ENCODE results near the gene MAEA.

The MAEA gene

DNA sequence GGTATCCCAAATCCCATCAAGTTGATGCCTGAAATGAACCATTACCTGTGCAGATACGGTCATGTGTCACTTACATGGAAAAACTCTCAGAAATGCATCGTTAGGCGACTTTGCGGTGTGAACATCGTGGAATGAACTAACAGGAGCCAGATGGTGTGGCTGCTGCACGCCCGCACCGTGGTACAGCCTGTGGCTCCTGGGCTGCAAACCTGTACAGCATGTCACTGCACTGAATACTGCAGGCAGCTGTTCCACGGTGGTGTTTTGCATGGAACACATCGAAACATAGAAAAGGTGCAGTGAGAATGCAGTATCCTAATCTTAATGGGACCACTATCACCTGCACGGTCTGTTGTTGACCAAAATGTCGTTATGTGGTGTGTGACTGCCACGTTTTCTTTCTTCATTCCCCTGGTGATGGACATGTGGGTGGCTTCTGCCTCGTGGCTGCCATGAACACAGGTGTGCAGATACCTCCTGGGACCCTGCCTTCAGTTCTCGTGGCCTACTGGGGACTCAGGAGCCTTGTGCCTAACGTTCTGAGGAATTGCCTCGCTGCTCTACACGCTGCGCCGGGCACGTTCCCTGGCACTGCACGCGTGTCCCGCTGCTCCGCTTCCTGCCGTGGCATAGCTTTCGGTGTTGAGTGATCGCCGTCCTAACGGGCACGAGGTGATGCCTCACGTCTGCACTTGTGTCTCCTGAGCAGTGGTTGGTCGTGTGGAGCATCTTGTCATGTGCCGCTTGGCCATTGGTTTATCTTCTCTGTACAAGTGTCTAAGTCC, 18.5 kb downstream of the MAEA start:
- no peak for DNase-seq (ENCODE audit: low read depth)
- no peak overlapping the region for H3K4me3 ChIP-seq (ENCODE audit: control insufficient read depth, low read depth, low read length)
- TF ChIP-seq CTCF (IDR thresholded peaks at IDR 0.05; ENCODE audit: control insufficient read depth, insufficient read depth, low read depth, low read length, missing control alignments), result no peak

DNA sequence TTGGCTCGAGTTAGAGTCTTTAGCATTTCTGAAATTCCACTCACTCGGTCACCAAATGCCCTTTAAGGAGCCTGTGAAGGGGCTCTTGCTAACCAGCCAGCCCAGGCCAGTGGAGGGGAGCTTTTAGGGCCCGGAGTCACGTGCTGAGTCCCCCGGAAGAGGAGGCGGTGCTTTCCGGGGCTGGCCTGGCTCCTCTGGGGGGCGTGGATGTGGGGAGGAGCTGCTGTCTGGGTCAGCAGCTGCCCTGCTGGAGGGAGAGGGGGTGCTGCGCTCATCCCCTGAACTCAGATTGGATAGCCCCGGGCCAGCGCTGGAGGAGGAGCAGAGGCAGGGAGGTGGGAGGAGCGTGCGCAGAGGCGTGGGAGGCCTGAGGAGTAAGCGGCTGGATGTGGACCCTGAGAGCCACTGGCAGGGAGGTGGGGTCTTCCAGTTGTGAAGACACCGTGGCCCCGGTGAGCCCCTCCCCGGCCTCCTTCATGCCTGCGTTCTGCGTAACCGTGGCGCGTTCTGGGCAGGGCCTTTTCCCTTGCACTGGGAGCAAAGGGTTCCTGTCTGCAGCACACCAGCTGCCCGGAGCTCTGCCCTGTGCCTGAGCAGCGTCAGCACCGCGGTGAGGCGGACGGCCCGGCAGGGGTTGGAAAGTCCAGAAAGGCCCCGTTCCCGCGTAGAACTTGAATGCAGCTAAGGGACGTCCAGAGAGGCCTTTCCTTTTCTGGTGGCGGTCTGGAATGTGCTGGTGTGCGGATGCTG, 19.7 kb downstream of the MAEA start:
- TF ChIP-seq CTCF (IDR thresholded peaks at IDR 0.05; ENCODE audit: control insufficient read depth, insufficient read depth, low read depth, low read length, missing control alignments), result no peak
- H3K4me3 ChIP-seq (ENCODE audit: control insufficient read depth, low read depth, low read length), result peak overlapping the region; percentile 56
- DNase-seq (ENCODE audit: low read depth), result peak; percentile 65

GRCh38 chr4:1310031-1310795, 20.5 kb downstream of the MAEA start:
- no peak for TF ChIP-seq CTCF (IDR thresholded peaks at IDR 0.05; ENCODE audit: control insufficient read depth, insufficient read depth, low read depth, low read length, missing control alignments)
- no peak for DNase-seq (ENCODE audit: low read depth)
- peak overlapping the region; percentile 56 for H3K4me3 ChIP-seq (ENCODE audit: control insufficient read depth, low read depth, low read length)

DNA sequence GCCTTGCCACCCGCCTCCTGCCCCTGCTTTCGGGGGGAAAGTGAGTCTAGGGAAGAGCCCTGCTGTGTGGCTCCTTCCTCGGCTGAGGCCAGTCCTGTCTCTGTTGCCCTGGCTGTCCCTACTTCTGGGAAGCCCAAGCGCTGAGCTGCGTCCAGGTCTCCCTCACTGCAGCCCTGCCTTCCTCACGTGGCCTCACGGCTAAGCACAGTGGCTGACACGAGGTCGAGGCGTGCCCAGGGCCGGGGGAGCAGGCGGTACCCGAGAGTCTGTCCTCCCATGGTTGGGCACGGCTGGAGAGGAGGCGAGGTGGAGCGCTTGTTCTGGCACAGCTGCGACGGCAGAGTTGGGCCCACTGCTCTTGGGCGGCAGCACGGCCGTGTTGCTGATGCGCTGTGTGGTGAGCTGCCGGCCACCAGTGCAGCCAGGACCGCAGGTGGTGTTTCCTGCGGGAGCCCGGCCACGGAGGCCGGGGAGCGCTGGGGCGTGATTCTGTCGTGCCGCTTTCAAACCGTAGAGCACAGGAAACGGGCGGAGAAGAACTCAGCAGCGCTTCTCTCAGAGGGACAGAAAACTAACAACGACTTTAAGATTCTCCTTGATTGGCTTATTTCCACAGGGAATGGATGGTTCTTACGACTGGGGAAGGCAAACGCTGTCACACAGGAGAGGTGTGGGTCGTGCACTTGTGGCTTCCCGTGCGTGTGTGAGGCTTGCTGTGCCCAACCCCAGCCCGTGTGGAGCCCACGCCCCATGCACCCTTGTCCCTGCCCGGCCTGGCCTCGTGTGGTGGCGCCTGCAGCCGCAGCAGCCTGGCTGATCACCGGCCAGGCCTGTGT, 21.3 kb downstream of the MAEA start:
- TF ChIP-seq CTCF (IDR thresholded peaks at IDR 0.05; ENCODE audit: control insufficient read depth, insufficient read depth, low read depth, low read length, missing control alignments), result no peak
- H3K4me3 ChIP-seq (ENCODE audit: control insufficient read depth, low read depth, low read length), result no peak overlapping the region
- DNase-seq (ENCODE audit: low read depth), result no peak

- H3K4me3 ChIP-seq (ENCODE audit: control insufficient read depth, low read depth, low read length), result no peak overlapping the region
- no peak for DNase-seq (ENCODE audit: low read depth)
- TF ChIP-seq CTCF (IDR thresholded peaks at IDR 0.05; ENCODE audit: control insufficient read depth, insufficient read depth, low read depth, low read length, missing control alignments), result no peak
Observed at GRCh38 chr4:1312821-1313640, 23.3 kb downstream of the MAEA start.
